GM12878 (cell line): ENCODE results near the gene RGS2. TPM values are rescaled to one million over a fixed set of nuclear protein-coding genes. Genes with fewer than 3 reads are reported as not detected.

ENCODE experiments used
- ATAC-seq: fragments of 200-7000 bp; cut with Tn5 transposase; 3 replicates; pipeline ENCODE4 v1.9.1; 2020; ENCODE audit warnings: mild to moderate bottlenecking, moderate library complexity
- BruUV-seq: library from RNA; stranded (reverse); fragments of 400-500 nt; replicated peaks from 2 replicates; lab custom pipeline; 2021; lab: Mats Ljungman, UMichigan
- CTCF ChIA-PET: fragments of 300-600 bp; sonication (Branson Sonifier 250); formaldehyde crosslinking; extraction: SDS; loops from one replicate; lab custom pipeline; 2021; ENCODE audit warnings: inconsistent platforms; lab: Yijun Ruan, JAX
- POLR2A ChIA-PET: fragments of 350-600 bp; formaldehyde crosslinking; extraction: SDS; loops from one replicate; lab custom pipeline; 2021; ENCODE audit warnings: inconsistent platforms; lab: Charles Lee
- RAD21 ChIA-PET: fragments of 300-600 bp; sonication (Branson Sonifier 250); formaldehyde crosslinking; loops from one replicate; lab custom pipeline; 2023; ENCODE audit warnings: antibody characterized with exemption; ENCODE audit not compliant: unreplicated experiment; lab: Charles Lee
- SMC1A ChIA-PET: fragments of 300-600 bp; sonication (Branson Sonifier 250); formaldehyde crosslinking; loops from one replicate; lab custom pipeline; 2023; ENCODE audit not compliant: unreplicated experiment, uncharacterized antibody; lab: Charles Lee
- DNase-seq: peaks from one replicate; pipeline ENCODE4 v3.0.0-alpha.2; 2011; ENCODE audit warnings: low read depth, low spot score
- FAIRE-seq: peaks from 3 replicates; lab custom pipeline; 2011; peaks lifted over from hg19 to GRCh38; lab: Jason Lieb, UNC
- H2AFZ ChIP-seq: 2 replicates; pipeline ENCODE4 v1.6.0; 2011; ENCODE audit warnings: low read depth, low read length, control low read depth; ENCODE audit not compliant: control insufficient read depth
- H3K27ac ChIP-seq: 2 replicates; pipeline ENCODE4 v1.5.1; 2011; ENCODE audit warnings: control low read depth; ENCODE audit not compliant: control insufficient read depth, insufficient read depth
- H3K27me3 ChIP-seq, 2 experiments: replicated peaks in 1 of 2; 2 replicates each; pipeline versions ENCODE4 v1.6.0 to v1.6.1; 2011; ENCODE audit warnings: low read length in 1 of 2; ENCODE audit not compliant: control insufficient read depth in 2 of 2, insufficient read depth in 2 of 2
- H3K36me3 ChIP-seq, 2 experiments: 2 replicates each; pipeline ENCODE4 v1.5.1; 2011; ENCODE audit warnings: low read length in 1 of 2; ENCODE audit not compliant: control insufficient read depth in 2 of 2, insufficient read depth in 2 of 2
- H3K4me1 ChIP-seq: 2 replicates; pipeline ENCODE4 v1.6.1; 2011; ENCODE audit warnings: mild to moderate bottlenecking, low read length, moderate library complexity, mixed read lengths; ENCODE audit not compliant: control insufficient read depth, insufficient read depth
- H3K4me2 ChIP-seq: 2 replicates; pipeline ENCODE4 v1.6.0; 2011; ENCODE audit warnings: control low read depth; ENCODE audit not compliant: control insufficient read depth, insufficient read depth
- H3K4me3 ChIP-seq: fragments of 200-600 bp; sonication (generic); 2 replicates; pipeline ENCODE4 v1.5.1; 2016
- H3K79me2 ChIP-seq: 2 replicates; pipeline ENCODE4 v1.6.0; 2011; ENCODE audit warnings: low read length; ENCODE audit not compliant: control insufficient read depth, insufficient read depth
- H3K9ac ChIP-seq: 2 replicates; pipeline ENCODE4 v1.8.0; 2011; ENCODE audit warnings: low read length, control low read depth, mixed read lengths; ENCODE audit not compliant: control insufficient read depth, insufficient read depth
- H3K9me3 ChIP-seq: replicated peaks from 3 replicates; pipeline ENCODE4 v1.5.1; 2011; ENCODE audit warnings: mild to moderate bottlenecking, low read length; ENCODE audit not compliant: control insufficient read depth, insufficient read depth
- H4K20me1 ChIP-seq: 2 replicates; pipeline ENCODE4 v1.6.0; 2011; ENCODE audit not compliant: control insufficient read depth, insufficient read depth
- BMI1 ChIP-seq: fragments of 450-650 bp; IDR thresholded peaks from 2 replicates; pipeline ENCODE4 v1.6.1; 2016; ENCODE audit warnings: mild to moderate bottlenecking, moderate library complexity, borderline replicate concordance
- EP300 ChIP-seq, 2 experiments: fragments of 150-350 bp in 1 of 2; IDR thresholded peaks; 2 replicates each; pipeline ENCODE4 v1.6.1; 2011 to 2012; ENCODE audit warnings: low read depth in 2 of 2, low read length in 2 of 2, borderline replicate concordance in 1 of 2, improper control_type of control experiment in 1 of 2, inconsistent platforms in 1 of 2; ENCODE audit not compliant: control insufficient read depth in 1 of 2
- MLLT1 ChIP-seq: fragments of 450-650 bp; IDR thresholded peaks from 2 replicates; pipeline ENCODE4 v1.6.1; 2016; ENCODE audit warnings: mild to moderate bottlenecking
- PAX5 ChIP-seq: IDR thresholded peaks from 2 replicates; pipeline ENCODE4 v1.6.1; 2011; ENCODE audit warnings: low read depth, low read length, borderline replicate concordance
- POU2F2 ChIP-seq: IDR thresholded peaks from 3 replicates; pipeline ENCODE4 v1.6.1; 2011; ENCODE audit warnings: low read depth, mild to moderate bottlenecking, low read length, borderline replicate concordance
- RUNX3 ChIP-seq: IDR thresholded peaks from 2 replicates; pipeline ENCODE4 v1.6.1; 2012; ENCODE audit warnings: low read length, inconsistent platforms
- SPI1 ChIP-seq: IDR thresholded peaks from 2 replicates; pipeline ENCODE4 v1.6.1; 2011; ENCODE audit warnings: low read depth, mild to moderate bottlenecking, low read length, moderate library complexity, borderline replicate concordance; ENCODE audit not compliant: insufficient read depth
- TCF12 ChIP-seq: IDR thresholded peaks from 2 replicates; pipeline ENCODE4 v1.6.1; 2011; ENCODE audit warnings: low read depth, mild to moderate bottlenecking, low read length
- TCF3 ChIP-seq: IDR thresholded peaks from 2 replicates; pipeline ENCODE4 v1.6.1; 2012; ENCODE audit warnings: low read depth, mild to moderate bottlenecking, low read length, borderline replicate concordance; ENCODE audit not compliant: insufficient read depth
- WGBS: methylation state at CpG from one replicate; pipeline ENCODE4 v1.1.6; 2016; ENCODE audit warnings: low lambda C conversion rate; ENCODE audit not compliant: insufficient replicate concordance, insufficient coverage; ENCODE audit errors: missing lambda C conversion rate; 5-methylcytosine and 5-hydroxymethylcytosine counted together
- in situ Hi-C: fragments of 300-500 bp; cut with MboI; formaldehyde crosslinking; loops from 9 replicates; pipeline ENCODE4 v1.14.3; 2018; ENCODE audit warnings: mixed read lengths
- intact Hi-C: fragments of 100-400 bp; cut with micrococcal nuclease; formaldehyde crosslinking; loops from one replicate; pipeline ENCODE4 v1.14.2; 2022; ENCODE audit not compliant: unreplicated experiment
- polyA plus RNA-seq, 11 experiments: library from polyadenylated mRNA; depleted of rRNA in 4 of 11; unstranded in 6 of 11; stranded (reverse) in 5 of 11; fragments of >200 nt; fragmentation: Nextera tagmentation in 4 of 11; fragmentation: Illumina TruSeq in 1 of 11; extraction: Ambion mirVana in 4 of 11; extraction: Trizol in 1 of 11; gene quantifications; 1 replicate in 1 of 11; 2 replicates in 10 of 11; pipeline versions ENCODE4 v1.2.1 to v1.2.3, GENCODE V29; 2011 to 2016; ENCODE audit warnings: inconsistent platforms in 2 of 11, missing spikeins in 2 of 11, low read depth in 1 of 11
- total RNA-seq, 4 experiments: library from RNA; depleted of rRNA in 3 of 4; stranded (reverse); fragments of >200 nt in 3 of 4; fragmentation: Illumina TruSeq in 1 of 4; extraction: Trizol in 1 of 4; gene quantifications; 2 replicates each; pipeline versions ENCODE4 v1.2.1 to v1.2.3, GENCODE V29; 2013 to 2021

RGS2 gene
- total and polyA plus RNA-seq, 10 of the 15 experiments (the other 5 are each of a cell fraction or from before 2014, with no cell fraction given), result 0.27 to 2.3 (median 0.98) TPM

GRCh38 chr1:192810253-192810880, 1.5 kb downstream of the RGS2 start:
- no peaks in the 10 kb centered on the region for H3K9me3 ChIP-seq
- intact Hi-C loops, result no loop called here
- peaks cover 0 to 5% of the 10 kb centered on the region in 2 experiments; a peak in 3 of 4 replicates for H3K27me3 ChIP-seq
- no peak for FAIRE-seq
- H3K4me3 ChIP-seq, result no peak overlapping the region
- ATAC-seq, result peak; percentile 33
- CTCF ChIA-PET, result interaction anchor here (0.6 to 13.5 kb wide), 11 partner anchors 11 to 336 kb away, joined by 3 to 168 read pairs (median 5); no protein-coding TSS in a partner anchor
- no peaks in the 10 kb centered on the region for H3K36me3 ChIP-seq
- H3K79me2 ChIP-seq, result no peaks in the 10 kb centered on the region
- POLR2A ChIA-PET, result no interaction called here
- peaks cover 11% of the 10 kb centered on the region for H3K4me1 ChIP-seq
- DNase-seq, result no peak
- no peaks in the 10 kb centered on the region; the same call in 1 of the 2 replicates for H4K20me1 ChIP-seq
- H3K27ac ChIP-seq, result no peak overlapping the region
- peak; percentile 25; the same call in 1 of the 2 replicates for TF ChIP-seq TCF12
- TF ChIP-seq MLLT1, result no peak
- TF ChIP-seq SPI1, result peak; percentile 90
- TF ChIP-seq EP300 (IDR thresholded peaks at IDR 0.05; ENCODE audit: borderline replicate concordance in 1 of 2, control insufficient read depth in 1 of 2, low read depth in 2 of 2, low read length in 2 of 2), result no peak
- no peak for TF ChIP-seq BMI1
- no peak for TF ChIP-seq POU2F2
- peak; percentile 51; the same call in 1 of the 2 replicates for TF ChIP-seq TCF3
- peak; percentile 35; the same call in 1 of the 2 replicates for TF ChIP-seq RUNX3
- TF ChIP-seq PAX5, result no peak
- TF ChIP-seq, all 136 proteins: peak for 4
- H3K9ac ChIP-seq, result no peak overlapping the region
- no TSS peak for BruUV-seq
- ChIA-PET SMC1A (interaction anchor here (0.8 to 13.8 kb wide), 10 partner anchors 13 to 335 kb away, joined by 3 to 114 read pairs (median 3); no protein-coding TSS in a partner anchor), RAD21 (interaction anchor here (1.3 to 2.7 kb wide), 4 partner anchors 93 to 333 kb away, joined by 3 to 7 read pairs (median 5); no protein-coding TSS in a partner anchor)
- in situ Hi-C loops, result loop anchor here (10.0 kb wide), 1 partner anchor 314 kb away; the partner anchor contains the start of gene CDC73
- no peak overlapping the region for H3K4me2 ChIP-seq
- 77% methylated on average over 5 of the region's 5 CpGs for WGBS
- H2AFZ ChIP-seq, result no peak overlapping the region
